AG09309 (cell line): ENCODE results near the gene ATP10A.

Source experiments
- DNase-seq: peaks from one replicate; pipeline ENCODE4 v3.0.0-alpha.2; 2010; ENCODE audit warnings: low read depth
- H3K4me3 ChIP-seq: 2 replicates; pipeline ENCODE4 v1.5.1; 2011; ENCODE audit warnings: mild to moderate bottlenecking, low read depth, low read length, moderate library complexity; ENCODE audit not compliant: control insufficient read depth
- TF ChIP-seq, protein P1 (sequence below): IDR thresholded peaks from 2 replicates; pipeline ENCODE4 v1.5.1; 2011; ENCODE audit warnings: mild to moderate bottlenecking, low read depth, low read length, inconsistent platforms; ENCODE audit not compliant: insufficient read depth, control insufficient read depth; ENCODE audit errors: missing control alignments

ATP10A gene

GRCh38 chr15:25670025-25670554, 193.0 kb downstream of the ATP10A start:
- H3K4me3 ChIP-seq = peak overlapping the region; percentile 25
- TF ChIP-seq, protein P1, sequence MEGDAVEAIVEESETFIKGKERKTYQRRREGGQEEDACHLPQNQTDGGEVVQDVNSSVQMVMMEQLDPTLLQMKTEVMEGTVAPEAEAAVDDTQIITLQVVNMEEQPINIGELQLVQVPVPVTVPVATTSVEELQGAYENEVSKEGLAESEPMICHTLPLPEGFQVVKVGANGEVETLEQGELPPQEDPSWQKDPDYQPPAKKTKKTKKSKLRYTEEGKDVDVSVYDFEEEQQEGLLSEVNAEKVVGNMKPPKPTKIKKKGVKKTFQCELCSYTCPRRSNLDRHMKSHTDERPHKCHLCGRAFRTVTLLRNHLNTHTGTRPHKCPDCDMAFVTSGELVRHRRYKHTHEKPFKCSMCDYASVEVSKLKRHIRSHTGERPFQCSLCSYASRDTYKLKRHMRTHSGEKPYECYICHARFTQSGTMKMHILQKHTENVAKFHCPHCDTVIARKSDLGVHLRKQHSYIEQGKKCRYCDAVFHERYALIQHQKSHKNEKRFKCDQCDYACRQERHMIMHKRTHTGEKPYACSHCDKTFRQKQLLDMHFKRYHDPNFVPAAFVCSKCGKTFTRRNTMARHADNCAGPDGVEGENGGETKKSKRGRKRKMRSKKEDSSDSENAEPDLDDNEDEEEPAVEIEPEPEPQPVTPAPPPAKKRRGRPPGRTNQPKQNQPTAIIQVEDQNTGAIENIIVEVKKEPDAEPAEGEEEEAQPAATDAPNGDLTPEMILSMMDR = no peak
- DNase-seq = no peak

- no peak for DNase-seq
- TF ChIP-seq, protein P1 = no peak
- no peak overlapping the region for H3K4me3 ChIP-seq
Observed at GRCh38 chr15:25668901-25669300, 194.2 kb downstream of the ATP10A start.

DNA sequence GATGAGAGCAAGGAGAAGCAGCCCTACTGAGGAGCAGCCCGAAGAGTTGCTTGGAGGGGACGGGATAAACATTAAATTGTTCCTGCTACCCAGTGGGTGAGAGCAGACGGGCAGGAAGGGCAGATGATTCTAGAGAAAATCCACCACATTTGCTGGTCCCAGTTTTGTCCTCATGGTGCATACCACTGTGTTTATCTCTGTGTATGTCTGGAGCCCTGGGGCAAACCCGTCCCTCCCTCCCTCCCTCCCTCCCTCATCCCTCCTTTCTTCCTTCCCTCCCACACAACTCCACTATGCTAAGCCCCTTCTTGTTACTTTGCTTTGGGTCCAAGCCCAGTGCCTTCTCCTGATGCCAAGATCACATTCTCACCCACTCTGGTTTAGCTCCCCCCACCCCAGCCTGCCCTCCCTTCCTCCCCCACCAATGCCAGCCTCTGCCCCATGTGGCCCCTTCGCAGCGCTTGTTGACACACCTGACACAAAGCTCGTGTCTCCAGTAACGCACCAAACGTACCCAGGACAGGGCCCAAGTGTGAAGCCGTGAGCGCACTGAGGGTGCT, 194.8 kb downstream of the ATP10A start:
- no peak for DNase-seq
- no peak overlapping the region for H3K4me3 ChIP-seq
- TF ChIP-seq, protein P1 = no peak

DNA sequence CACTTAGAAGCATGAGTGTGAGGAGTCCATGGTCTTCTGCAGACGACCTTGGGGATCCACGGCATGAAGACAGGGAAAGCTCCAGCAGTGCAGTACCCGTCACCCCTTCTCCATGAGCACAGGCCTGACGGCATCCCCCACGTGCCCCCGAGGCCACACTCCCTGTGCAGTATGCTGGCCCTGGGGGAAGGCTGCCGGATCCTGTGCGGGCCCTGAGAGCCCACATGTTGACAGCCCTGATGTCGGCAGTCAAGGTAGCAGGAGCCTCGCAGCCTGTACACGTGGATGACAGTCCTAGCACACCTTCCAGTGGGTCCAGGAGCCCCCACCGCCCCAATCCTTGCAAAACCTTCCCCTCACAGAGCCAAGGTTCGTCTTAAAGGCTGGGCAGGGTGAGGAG, 195.3 kb downstream of the ATP10A start:
- DNase-seq = no peak
- TF ChIP-seq, protein P1 = no peak
- H3K4me3 ChIP-seq = no peak overlapping the region

GRCh38 chr15:25665913-25666312, 197.2 kb downstream of the ATP10A start:
- TF ChIP-seq, protein P1 = no peak
- H3K4me3 ChIP-seq = no peak overlapping the region
- no peak for DNase-seq

DNA sequence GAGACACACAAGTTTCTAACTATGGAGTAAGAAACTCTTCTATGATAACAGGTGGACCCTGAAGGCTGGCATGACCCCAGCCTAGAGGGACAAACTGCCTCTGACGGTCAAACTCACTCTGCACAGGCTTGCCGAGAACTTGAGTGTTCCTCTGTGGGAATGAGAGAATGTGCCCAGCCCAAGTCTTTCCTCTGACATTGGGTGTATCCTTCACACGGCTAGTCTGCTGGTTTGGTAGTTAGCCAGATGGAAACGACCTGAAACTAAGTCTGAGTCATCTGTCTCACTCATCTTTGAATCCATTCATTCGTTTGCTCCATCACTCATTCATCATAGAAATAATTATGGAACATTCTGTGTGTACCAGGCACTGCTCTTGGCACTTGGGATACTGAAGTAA, 198.4 kb downstream of the ATP10A start:
- TF ChIP-seq, protein P1 = no peak
- DNase-seq = no peak
- H3K4me3 ChIP-seq = no peak overlapping the region
